ENCODE data around the gene RAB26. TPM values are rescaled to one million over a fixed set of nuclear protein-coding genes. Genes with fewer than 3 reads are reported as not detected.
"Not testable (repeated sequence)": the region's sequence is repeated elsewhere in the genome, so short reads cannot be mapped to it uniquely, and the experiment has no call there.

RAB26 gene
- polyA plus RNA-seq, 1 donor (not counting 4 experiments of a cell fraction or from before 2014, with no cell fraction given): 0.58 TPM

DNA sequence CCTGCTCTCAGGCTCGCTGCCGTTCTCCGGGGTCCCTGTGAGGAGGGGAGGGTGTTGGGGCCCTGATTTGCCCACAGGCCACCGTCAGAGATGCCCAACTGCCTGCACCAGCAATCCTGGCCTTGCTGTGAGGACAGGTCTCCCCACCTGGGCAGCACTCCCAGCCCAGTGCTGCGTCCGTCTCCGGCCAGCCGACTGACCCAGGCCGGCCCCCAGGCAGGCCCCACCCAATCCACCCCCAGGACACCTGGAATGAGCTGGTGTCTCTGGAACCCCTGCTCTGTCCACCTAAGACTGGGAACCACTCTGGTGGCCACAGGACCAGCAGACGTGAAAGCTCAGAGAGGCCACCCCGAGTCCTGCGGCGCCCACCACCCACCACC is 32.8 kb upstream of the RAB26 start:
- H3K79me2 ChIP-seq (ENCODE audit: control insufficient read depth, insufficient read depth, low read length): peaks cover 12% of the 10 kb centered on the region
- no peak for FAIRE-seq

GRCh38 chr16:2116428-2116827 is 32.0 kb upstream of the RAB26 start:
- H3K27me3 ChIP-seq (ENCODE audit: control insufficient read depth, extremely low read depth, insufficient read depth, low read length); H3K4me1 ChIP-seq (ENCODE audit: control insufficient read depth, extremely low read depth, insufficient read depth, low read length); H3K9me1 ChIP-seq (ENCODE audit: control insufficient read depth, extremely low read depth, insufficient read depth, low read length); H3K4me3 ChIP-seq (ENCODE audit: control insufficient read depth in 2 of 3, extremely low read depth in 1 of 3, insufficient read depth in 2 of 3, low read depth in 1 of 3, low read length in 3 of 3); dilution Hi-C loops (cut with MboI; ENCODE audit: extremely low pct_ligation_motif_present, low sequenced_read_pairs); DNase-seq (ENCODE audit: low read depth, low spot score); H3K9ac ChIP-seq (ENCODE audit: control insufficient read depth, extremely low read depth, insufficient read depth, low read length); FAIRE-seq; H3K4me2 ChIP-seq (ENCODE audit: control insufficient read depth, extremely low read depth, insufficient read depth, low read depth, low read length); H2AFZ ChIP-seq (ENCODE audit: control insufficient read depth, low read length); H4K20me1 ChIP-seq (ENCODE audit: control insufficient read depth, extremely low read depth, insufficient read depth, low read length); H3K27ac ChIP-seq (ENCODE audit: control insufficient read depth, insufficient read depth, low read length); H3K9me3 ChIP-seq (ENCODE audit: control insufficient read depth, low read depth, low read length); H3K36me3 ChIP-seq (ENCODE audit: control insufficient read depth in 2 of 2, extremely low read depth in 1 of 2, insufficient read depth in 2 of 2, low read length in 2 of 2): not testable (repeated sequence)
- peaks cover 16% of the 10 kb centered on the region for H3K79me2 ChIP-seq (ENCODE audit: control insufficient read depth, insufficient read depth, low read length)

More for the DNA sequence above, 32.8 kb upstream of the RAB26 start:
- Histone ChIP-seq H2AFZ (ENCODE audit: control insufficient read depth, low read length) (no peak overlapping the region), H3K9ac (ENCODE audit: control insufficient read depth, extremely low read depth, insufficient read depth, low read length) (no peak overlapping the region), H3K4me2 (ENCODE audit: control insufficient read depth, extremely low read depth, insufficient read depth, low read depth, low read length) (no peak overlapping the region), H4K20me1 (ENCODE audit: control insufficient read depth, extremely low read depth, insufficient read depth, low read length) (peaks cover 2% of the 10 kb centered on the region), H3K9me1 (ENCODE audit: control insufficient read depth, extremely low read depth, insufficient read depth, low read length) (no peaks in the 10 kb centered on the region), H3K9me3 (ENCODE audit: control insufficient read depth, low read depth, low read length) (no peaks in the 10 kb centered on the region), H3K27ac (ENCODE audit: control insufficient read depth, insufficient read depth, low read length) (no peak overlapping the region), H3K4me3 (ENCODE audit: control insufficient read depth in 2 of 3, extremely low read depth in 1 of 3, insufficient read depth in 2 of 3, low read depth in 1 of 3, low read length in 3 of 3) (no peak overlapping the region), H3K36me3 (ENCODE audit: control insufficient read depth in 2 of 2, extremely low read depth in 1 of 2, insufficient read depth in 2 of 2, low read length in 2 of 2) (peaks cover 0 to 3% of the 10 kb centered on the region in 2 experiments), H3K4me1 (ENCODE audit: control insufficient read depth, extremely low read depth, insufficient read depth, low read length) (no peaks in the 10 kb centered on the region), H3K27me3 (ENCODE audit: control insufficient read depth, extremely low read depth, insufficient read depth, low read length) (no peaks in the 10 kb centered on the region)
- no peak for TF ChIP-seq CTCF (optimal IDR thresholded peaks at IDR 0.05 in 1 of 3, IDR thresholded peaks at IDR 0.05 in 1 of 3, conservative IDR thresholded peaks at IDR 0.05 in 1 of 3; ENCODE audit: extremely low read depth in 1 of 3, insufficient read depth in 2 of 3, low read length in 3 of 3)
- TF ChIP-seq EZH2 (IDR thresholded peaks at IDR 0.05; ENCODE audit: low read length): no peak
- dilution Hi-C loops (cut with MboI; ENCODE audit: extremely low pct_ligation_motif_present, low sequenced_read_pairs): no loop called here
- no peak for DNase-seq (ENCODE audit: low read depth, low spot score)

DNA sequence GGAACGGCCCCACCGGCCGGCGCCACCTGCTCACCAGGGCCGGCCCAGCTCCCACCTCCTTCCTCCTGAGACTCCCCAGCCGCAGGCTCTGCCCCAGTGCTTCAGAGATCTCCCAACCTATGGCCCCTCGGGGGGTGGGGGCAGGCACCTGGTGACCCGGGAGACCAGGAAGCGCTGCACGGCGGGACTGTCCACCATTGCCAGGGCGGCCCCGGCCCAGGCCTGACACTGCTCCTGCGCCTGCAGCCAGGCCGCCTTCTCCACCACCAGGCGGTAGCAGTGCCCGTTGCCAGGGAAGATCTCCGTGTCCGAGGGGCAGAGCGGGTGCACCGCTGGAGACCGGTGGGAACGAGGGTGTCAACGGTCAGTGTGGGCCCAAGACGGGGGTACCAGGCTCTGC is 31.1 kb upstream of the RAB26 start:
- H3K27ac ChIP-seq (ENCODE audit: control insufficient read depth, insufficient read depth, low read length); FAIRE-seq; H3K9me3 ChIP-seq (ENCODE audit: control insufficient read depth, low read depth, low read length); H3K4me3 ChIP-seq (ENCODE audit: control insufficient read depth in 2 of 3, extremely low read depth in 1 of 3, insufficient read depth in 2 of 3, low read depth in 1 of 3, low read length in 3 of 3); H3K36me3 ChIP-seq (ENCODE audit: control insufficient read depth in 2 of 2, extremely low read depth in 1 of 2, insufficient read depth in 2 of 2, low read length in 2 of 2); H3K4me2 ChIP-seq (ENCODE audit: control insufficient read depth, extremely low read depth, insufficient read depth, low read depth, low read length); H4K20me1 ChIP-seq (ENCODE audit: control insufficient read depth, extremely low read depth, insufficient read depth, low read length); H3K9me1 ChIP-seq (ENCODE audit: control insufficient read depth, extremely low read depth, insufficient read depth, low read length); H3K4me1 ChIP-seq (ENCODE audit: control insufficient read depth, extremely low read depth, insufficient read depth, low read length); H3K9ac ChIP-seq (ENCODE audit: control insufficient read depth, extremely low read depth, insufficient read depth, low read length); dilution Hi-C loops (cut with MboI; ENCODE audit: extremely low pct_ligation_motif_present, low sequenced_read_pairs); H2AFZ ChIP-seq (ENCODE audit: control insufficient read depth, low read length); DNase-seq (ENCODE audit: low read depth, low spot score); H3K27me3 ChIP-seq (ENCODE audit: control insufficient read depth, extremely low read depth, insufficient read depth, low read length): not testable (repeated sequence)
- peaks cover 20% of the 10 kb centered on the region for H3K79me2 ChIP-seq (ENCODE audit: control insufficient read depth, insufficient read depth, low read length)

GRCh38 chr16:2117960-2118722 is 30.3 kb upstream of the RAB26 start:
- H3K4me2 ChIP-seq (ENCODE audit: control insufficient read depth, extremely low read depth, insufficient read depth, low read depth, low read length); H3K9me1 ChIP-seq (ENCODE audit: control insufficient read depth, extremely low read depth, insufficient read depth, low read length); H3K27me3 ChIP-seq (ENCODE audit: control insufficient read depth, extremely low read depth, insufficient read depth, low read length); H3K4me3 ChIP-seq (ENCODE audit: control insufficient read depth in 2 of 3, extremely low read depth in 1 of 3, insufficient read depth in 2 of 3, low read depth in 1 of 3, low read length in 3 of 3); H4K20me1 ChIP-seq (ENCODE audit: control insufficient read depth, extremely low read depth, insufficient read depth, low read length); H2AFZ ChIP-seq (ENCODE audit: control insufficient read depth, low read length); H3K36me3 ChIP-seq (ENCODE audit: control insufficient read depth in 2 of 2, extremely low read depth in 1 of 2, insufficient read depth in 2 of 2, low read length in 2 of 2); H3K9me3 ChIP-seq (ENCODE audit: control insufficient read depth, low read depth, low read length); H3K9ac ChIP-seq (ENCODE audit: control insufficient read depth, extremely low read depth, insufficient read depth, low read length); DNase-seq (ENCODE audit: low read depth, low spot score); H3K27ac ChIP-seq (ENCODE audit: control insufficient read depth, insufficient read depth, low read length); dilution Hi-C loops (cut with MboI; ENCODE audit: extremely low pct_ligation_motif_present, low sequenced_read_pairs); FAIRE-seq: not testable (repeated sequence)
- Histone ChIP-seq H3K79me2 (ENCODE audit: control insufficient read depth, insufficient read depth, low read length) (peaks cover 24% of the 10 kb centered on the region), H3K4me1 (ENCODE audit: control insufficient read depth, extremely low read depth, insufficient read depth, low read length) (peaks cover 12% of the 10 kb centered on the region)
